ENCODE results near the gene ADAM12.

ADAM12 gene

GRCh38 chr10:126133906-126134656, 254.2 kb downstream of the ADAM12 start:
- no peaks in the 10 kb centered on the region for H3K27me3 ChIP-seq (ENCODE audit: control insufficient read depth, insufficient read depth, low read length, poor library complexity, severe bottlenecking)
- no peak overlapping the region for H3K27ac ChIP-seq (ENCODE audit: insufficient read depth, low read depth, low read length, poor library complexity, severe bottlenecking)
- H3K36me3 ChIP-seq (ENCODE audit: control insufficient read depth, insufficient read depth, low read length): no peaks in the 10 kb centered on the region
- H3K9me3 ChIP-seq (ENCODE audit: control insufficient read depth, low read length): no peaks in the 10 kb centered on the region
- WGBS, 2 experiments: 95 to 96% methylated on average over 5 to 6 of the region's 6 CpGs
- peaks cover 10% of the 10 kb centered on the region for H3K4me1 ChIP-seq (ENCODE audit: control insufficient read depth, insufficient read depth, low read length)
- H3K4me3 ChIP-seq (ENCODE audit: insufficient read depth, low read depth, low read length): no peak overlapping the region

- Histone ChIP-seq H3K27ac (ENCODE audit: insufficient read depth, low read depth, low read length, poor library complexity, severe bottlenecking) (no peak overlapping the region), H3K4me3 (ENCODE audit: insufficient read depth, low read depth, low read length) (no peak overlapping the region), H3K9me3 (ENCODE audit: control insufficient read depth, low read length) (no peaks in the 10 kb centered on the region), H3K4me1 (ENCODE audit: control insufficient read depth, insufficient read depth, low read length) (peaks cover 10% of the 10 kb centered on the region), H3K36me3 (ENCODE audit: control insufficient read depth, insufficient read depth, low read length) (no peaks in the 10 kb centered on the region), H3K27me3 (ENCODE audit: control insufficient read depth, insufficient read depth, low read length, poor library complexity, severe bottlenecking) (no peaks in the 10 kb centered on the region)
- WGBS, 2 experiments: 94 to 96% methylated on average over 9 of the region's 9 CpGs
Observed at GRCh38 chr10:126133082-126133620, 255.1 kb downstream of the ADAM12 start.

DNA sequence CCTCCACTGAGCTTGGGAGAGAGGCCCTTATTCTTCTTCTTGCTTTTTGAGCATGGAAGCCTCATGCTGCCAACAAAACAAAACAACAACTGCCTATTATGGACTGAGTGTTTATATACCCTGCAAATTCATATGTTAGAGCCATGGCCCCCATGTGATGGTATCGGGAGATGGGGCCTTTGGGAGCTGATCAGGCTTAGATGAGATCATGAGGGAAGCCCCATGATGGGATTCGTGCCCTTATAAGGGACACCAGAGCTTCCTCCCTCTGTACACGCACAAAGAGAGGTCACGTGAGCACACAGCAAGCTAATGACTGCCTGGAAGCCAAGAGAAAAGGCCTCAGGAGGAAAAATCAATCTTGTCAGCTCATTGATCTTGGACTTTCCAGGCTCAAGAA, 256.9 kb downstream of the ADAM12 start:
- Histone ChIP-seq H3K27me3 (ENCODE audit: control insufficient read depth, insufficient read depth, low read length, poor library complexity, severe bottlenecking) (no peaks in the 10 kb centered on the region), H3K4me3 (ENCODE audit: insufficient read depth, low read depth, low read length) (no peak overlapping the region), H3K27ac (ENCODE audit: insufficient read depth, low read depth, low read length, poor library complexity, severe bottlenecking) (no peak overlapping the region), H3K4me1 (ENCODE audit: control insufficient read depth, insufficient read depth, low read length) (peaks cover 10% of the 10 kb centered on the region), H3K36me3 (ENCODE audit: control insufficient read depth, insufficient read depth, low read length) (no peaks in the 10 kb centered on the region), H3K9me3 (ENCODE audit: control insufficient read depth, low read length) (no peaks in the 10 kb centered on the region)
- 82 to 83% methylated on average over 4 of the region's 4 CpGs for whole genome bisulfite sequencing, 2 experiments

DNA sequence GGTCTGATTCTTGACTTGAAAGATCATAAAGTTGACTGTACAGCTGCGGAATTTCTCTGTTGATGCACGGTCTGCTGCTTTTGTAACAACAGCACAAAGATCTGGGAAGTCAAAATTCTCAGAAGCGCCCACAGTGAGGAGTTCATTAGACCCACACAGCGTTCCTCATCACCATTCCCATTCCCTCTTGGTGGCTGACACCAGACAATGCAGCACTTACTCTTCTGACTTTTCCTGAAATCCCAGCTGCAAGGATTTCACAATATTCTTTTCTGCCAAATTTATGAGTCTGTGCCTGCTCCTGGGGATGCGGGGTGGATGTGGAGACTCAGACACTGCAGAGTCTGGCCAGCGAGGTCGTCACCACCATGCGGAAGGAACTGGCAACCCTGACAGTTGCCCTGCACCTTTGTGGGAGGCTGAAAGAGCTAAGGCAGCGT, 258.0 kb downstream of the ADAM12 start:
- no peaks in the 10 kb centered on the region for H3K9me3 ChIP-seq (ENCODE audit: control insufficient read depth, low read length)
- WGBS, 2 experiments: 95 to 96% methylated on average over 9 of the region's 9 CpGs
- H3K36me3 ChIP-seq (ENCODE audit: control insufficient read depth, insufficient read depth, low read length): no peaks in the 10 kb centered on the region
- H3K4me1 ChIP-seq (ENCODE audit: control insufficient read depth, insufficient read depth, low read length): peaks cover 5% of the 10 kb centered on the region
- H3K4me3 ChIP-seq (ENCODE audit: insufficient read depth, low read depth, low read length): no peak overlapping the region
- H3K27me3 ChIP-seq (ENCODE audit: control insufficient read depth, insufficient read depth, low read length, poor library complexity, severe bottlenecking): no peaks in the 10 kb centered on the region
- no peak overlapping the region for H3K27ac ChIP-seq (ENCODE audit: insufficient read depth, low read depth, low read length, poor library complexity, severe bottlenecking)

- Histone ChIP-seq H3K4me3 (ENCODE audit: insufficient read depth, low read depth, low read length) (no peak overlapping the region), H3K4me1 (ENCODE audit: control insufficient read depth, insufficient read depth, low read length) (peaks cover 9% of the 10 kb centered on the region), H3K9me3 (ENCODE audit: control insufficient read depth, low read length) (no peaks in the 10 kb centered on the region), H3K27ac (ENCODE audit: insufficient read depth, low read depth, low read length, poor library complexity, severe bottlenecking) (no peak overlapping the region), H3K27me3 (ENCODE audit: control insufficient read depth, insufficient read depth, low read length, poor library complexity, severe bottlenecking) (no peaks in the 10 kb centered on the region), H3K36me3 (ENCODE audit: control insufficient read depth, insufficient read depth, low read length) (no peaks in the 10 kb centered on the region)
- WGBS, 2 experiments: 92 to 93% methylated on average over 7 of the region's 7 CpGs
Observed at GRCh38 chr10:126129026-126129425, 259.3 kb downstream of the ADAM12 start.

DNA sequence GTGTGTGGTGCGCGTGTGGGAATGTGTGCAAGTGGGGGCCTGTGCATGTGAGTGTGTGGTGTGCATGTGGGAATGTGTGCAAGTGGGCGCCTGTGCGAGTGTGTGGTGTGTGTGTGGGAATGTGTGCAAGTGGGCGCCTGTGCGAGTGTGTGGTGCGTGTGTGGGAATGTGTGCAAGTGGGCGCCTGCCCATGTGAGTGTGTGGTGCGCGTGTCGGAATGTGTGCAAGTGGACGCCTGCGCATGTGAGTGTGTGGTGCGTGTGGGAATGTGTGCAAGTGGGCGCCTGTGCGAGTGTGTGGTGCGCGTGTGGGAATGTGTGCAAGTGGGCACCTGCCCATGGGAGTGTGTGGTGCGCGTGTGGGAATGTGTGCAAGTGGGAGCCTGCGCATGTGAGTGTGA, 259.7 kb downstream of the ADAM12 start:
- H3K4me3 ChIP-seq (ENCODE audit: insufficient read depth, low read depth, low read length): no peak overlapping the region
- WGBS, 2 experiments: 97 to 98% methylated on average over 21 of the region's 21 CpGs
- no peaks in the 10 kb centered on the region for H3K9me3 ChIP-seq (ENCODE audit: control insufficient read depth, low read length)
- H3K27me3 ChIP-seq (ENCODE audit: control insufficient read depth, insufficient read depth, low read length, poor library complexity, severe bottlenecking): no peaks in the 10 kb centered on the region
- peaks cover 11% of the 10 kb centered on the region for H3K4me1 ChIP-seq (ENCODE audit: control insufficient read depth, insufficient read depth, low read length)
- no peak overlapping the region for H3K27ac ChIP-seq (ENCODE audit: insufficient read depth, low read depth, low read length, poor library complexity, severe bottlenecking)
- no peaks in the 10 kb centered on the region for H3K36me3 ChIP-seq (ENCODE audit: control insufficient read depth, insufficient read depth, low read length)

DNA sequence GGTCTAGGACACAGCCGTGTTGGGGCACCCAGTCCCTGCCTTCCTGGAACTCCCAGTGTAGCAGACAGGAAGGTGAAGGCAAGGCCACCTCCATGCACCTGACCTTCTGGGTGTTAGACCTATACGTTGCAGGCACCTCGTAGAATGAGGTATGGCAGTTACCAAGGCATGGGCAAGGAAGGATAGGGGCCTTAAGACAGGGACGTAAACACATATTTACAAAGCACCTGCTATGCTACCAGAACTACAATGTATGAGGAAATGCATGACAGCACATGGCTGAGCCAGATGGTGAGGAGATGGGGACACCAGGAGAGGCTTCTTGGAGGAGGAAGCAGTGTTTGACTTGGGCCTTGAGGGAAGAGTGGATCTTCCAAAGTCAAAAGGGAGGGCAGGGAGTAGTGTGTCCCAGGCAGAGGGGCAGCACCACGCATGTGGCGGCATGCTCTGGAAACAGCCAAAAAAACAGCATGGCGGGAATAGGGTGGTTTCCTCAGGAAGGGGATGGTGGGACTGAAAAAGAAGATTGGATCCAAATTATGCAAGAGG, 260.7 kb downstream of the ADAM12 start:
- Histone ChIP-seq H3K27ac (ENCODE audit: insufficient read depth, low read depth, low read length, poor library complexity, severe bottlenecking) (no peak overlapping the region), H3K4me3 (ENCODE audit: insufficient read depth, low read depth, low read length) (no peak overlapping the region), H3K27me3 (ENCODE audit: control insufficient read depth, insufficient read depth, low read length, poor library complexity, severe bottlenecking) (no peaks in the 10 kb centered on the region), H3K4me1 (ENCODE audit: control insufficient read depth, insufficient read depth, low read length) (peaks cover 11% of the 10 kb centered on the region), H3K9me3 (ENCODE audit: control insufficient read depth, low read length) (no peaks in the 10 kb centered on the region), H3K36me3 (ENCODE audit: control insufficient read depth, insufficient read depth, low read length) (no peaks in the 10 kb centered on the region)
- WGBS, 2 experiments: 87 to 90% methylated on average over 7 of the region's 7 CpGs

- Histone ChIP-seq H3K9me3 (ENCODE audit: control insufficient read depth, low read length) (no peaks in the 10 kb centered on the region), H3K4me3 (ENCODE audit: insufficient read depth, low read depth, low read length) (no peak overlapping the region), H3K4me1 (ENCODE audit: control insufficient read depth, insufficient read depth, low read length) (peaks cover 11% of the 10 kb centered on the region), H3K27me3 (ENCODE audit: control insufficient read depth, insufficient read depth, low read length, poor library complexity, severe bottlenecking) (no peaks in the 10 kb centered on the region), H3K36me3 (ENCODE audit: control insufficient read depth, insufficient read depth, low read length) (no peaks in the 10 kb centered on the region), H3K27ac (ENCODE audit: insufficient read depth, low read depth, low read length, poor library complexity, severe bottlenecking) (no peak overlapping the region)
- 95 to 96% methylated on average over 4 of the region's 4 CpGs for WGBS, 2 experiments
Observed at GRCh38 chr10:126126866-126127265, 261.4 kb downstream of the ADAM12 start.

- no peak overlapping the region for H3K4me3 ChIP-seq (ENCODE audit: insufficient read depth, low read depth, low read length)
- peaks cover 6% of the 10 kb centered on the region for H3K4me1 ChIP-seq (ENCODE audit: control insufficient read depth, insufficient read depth, low read length)
- H3K9me3 ChIP-seq (ENCODE audit: control insufficient read depth, low read length): no peaks in the 10 kb centered on the region
- WGBS, 2 experiments: 96 to 97% methylated on average over 5 of the region's 5 CpGs
- no peak overlapping the region for H3K27ac ChIP-seq (ENCODE audit: insufficient read depth, low read depth, low read length, poor library complexity, severe bottlenecking)
- H3K36me3 ChIP-seq (ENCODE audit: control insufficient read depth, insufficient read depth, low read length): no peaks in the 10 kb centered on the region
- H3K27me3 ChIP-seq (ENCODE audit: control insufficient read depth, insufficient read depth, low read length, poor library complexity, severe bottlenecking): no peaks in the 10 kb centered on the region
Observed at GRCh38 chr10:126126023-126126422, 262.3 kb downstream of the ADAM12 start.

- 88 to 93% methylated on average over 8 of the region's 9 CpGs for WGBS, 2 experiments
- no peak overlapping the region for H3K27ac ChIP-seq (ENCODE audit: insufficient read depth, low read depth, low read length, poor library complexity, severe bottlenecking)
Observed at GRCh38 chr10:126124668-126125349, 263.5 kb downstream of the ADAM12 start.

More at GRCh38 chr10:126124668-126125349, 263.5 kb downstream of the ADAM12 start:
- Histone ChIP-seq H3K36me3 (ENCODE audit: control insufficient read depth, insufficient read depth, low read length) (no peaks in the 10 kb centered on the region), H3K4me3 (ENCODE audit: insufficient read depth, low read depth, low read length) (no peak overlapping the region), H3K9me3 (ENCODE audit: control insufficient read depth, low read length) (no peaks in the 10 kb centered on the region), H3K27me3 (ENCODE audit: control insufficient read depth, insufficient read depth, low read length, poor library complexity, severe bottlenecking) (no peaks in the 10 kb centered on the region), H3K4me1 (ENCODE audit: control insufficient read depth, insufficient read depth, low read length) (peaks cover 6% of the 10 kb centered on the region)

All from ectodermal cell (in vitro differentiated cells).